Measurements from ENCODE around the gene AVP. TPM values are rescaled to one million over a fixed set of nuclear protein-coding genes. Genes with fewer than 3 reads are reported as not detected.

AVP gene
- total and polyA plus RNA-seq, 2 donors (not counting 3 experiments of a cell fraction or from before 2014, with no cell fraction given), result not detected

GRCh38 chr20:3121955-3122610 is 37.6 kb upstream of the AVP start:
- Histone ChIP-seq H3K4me2 (ENCODE audit: insufficient read depth, low read length) (no peak overlapping the region), H3K27ac (ENCODE audit: insufficient read depth, low read depth, low read length) (no peak overlapping the region), H4K20me1 (replicated peaks; ENCODE audit: control insufficient read depth, extremely low read depth, insufficient read depth, low read length) (no peaks in the 10 kb centered on the region), H2AFZ (ENCODE audit: low read depth, low read length) (no peak overlapping the region), H3K9me1 (replicated peaks; ENCODE audit: control insufficient read depth, extremely low read depth, insufficient read depth, low read length) (no peaks in the 10 kb centered on the region), H3K9me3 (replicated peaks; ENCODE audit: control insufficient read depth, insufficient read depth, low read length) (no peaks in the 10 kb centered on the region), H3K9ac (replicated peaks; ENCODE audit: extremely low read depth, insufficient read depth, low read length) (no peak overlapping the region), H3K36me3 (ENCODE audit: control insufficient read depth in 2 of 2, extremely low read depth in 1 of 2, insufficient read depth in 2 of 2, low read length in 2 of 2) (peaks cover 0 to 2% of the 10 kb centered on the region in 2 experiments), H3K27me3 (ENCODE audit: control insufficient read depth in 2 of 2, insufficient read depth in 2 of 2, low read length in 2 of 2) (no peaks in the 10 kb centered on the region), H3K79me2 (ENCODE audit: control insufficient read depth, insufficient read depth, low read length) (no peaks in the 10 kb centered on the region), H3K4me1 (ENCODE audit: control insufficient read depth, extremely low read depth, insufficient read depth, low read length) (peaks cover 15% of the 10 kb centered on the region), H3K4me3 (replicated peaks in 1 of 3; ENCODE audit: insufficient read depth in 1 of 3, low read depth in 1 of 3, low read length in 3 of 3) (no peak overlapping the region)
- TF ChIP-seq MYC (IDR thresholded peaks at IDR 0.05; ENCODE audit: low read depth, low read length) (no peak), POLR2AphosphoS5 (IDR thresholded peaks at IDR 0.05; ENCODE audit: insufficient read depth, low read depth, low read length) (no peak), GATA2 (IDR thresholded peaks at IDR 0.05; ENCODE audit: insufficient read depth, insufficient read length, low read depth, low read length) (no peak), EZH2 (IDR thresholded peaks at IDR 0.05; ENCODE audit: borderline replicate concordance, low read depth, low read length, severe bottlenecking) (no peak), JUN (IDR thresholded peaks at IDR 0.05; ENCODE audit: borderline replicate concordance, insufficient read depth, insufficient read length, low read depth) (no peak), FOS (IDR thresholded peaks at IDR 0.05; ENCODE audit: borderline replicate concordance, insufficient read depth, low read length) (no peak), POLR2A (IDR thresholded peaks at IDR 0.05; ENCODE audit: low read depth, low read length) (no peak)
- TF ChIP-seq, protein P1, sequence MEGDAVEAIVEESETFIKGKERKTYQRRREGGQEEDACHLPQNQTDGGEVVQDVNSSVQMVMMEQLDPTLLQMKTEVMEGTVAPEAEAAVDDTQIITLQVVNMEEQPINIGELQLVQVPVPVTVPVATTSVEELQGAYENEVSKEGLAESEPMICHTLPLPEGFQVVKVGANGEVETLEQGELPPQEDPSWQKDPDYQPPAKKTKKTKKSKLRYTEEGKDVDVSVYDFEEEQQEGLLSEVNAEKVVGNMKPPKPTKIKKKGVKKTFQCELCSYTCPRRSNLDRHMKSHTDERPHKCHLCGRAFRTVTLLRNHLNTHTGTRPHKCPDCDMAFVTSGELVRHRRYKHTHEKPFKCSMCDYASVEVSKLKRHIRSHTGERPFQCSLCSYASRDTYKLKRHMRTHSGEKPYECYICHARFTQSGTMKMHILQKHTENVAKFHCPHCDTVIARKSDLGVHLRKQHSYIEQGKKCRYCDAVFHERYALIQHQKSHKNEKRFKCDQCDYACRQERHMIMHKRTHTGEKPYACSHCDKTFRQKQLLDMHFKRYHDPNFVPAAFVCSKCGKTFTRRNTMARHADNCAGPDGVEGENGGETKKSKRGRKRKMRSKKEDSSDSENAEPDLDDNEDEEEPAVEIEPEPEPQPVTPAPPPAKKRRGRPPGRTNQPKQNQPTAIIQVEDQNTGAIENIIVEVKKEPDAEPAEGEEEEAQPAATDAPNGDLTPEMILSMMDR (IDR thresholded peaks at IDR 0.05; ENCODE audit: extremely low read depth in 1 of 2, insufficient read depth in 1 of 2, low read depth in 1 of 2, low read length in 2 of 2), result no peak
- TF ChIP-seq, protein P2, sequence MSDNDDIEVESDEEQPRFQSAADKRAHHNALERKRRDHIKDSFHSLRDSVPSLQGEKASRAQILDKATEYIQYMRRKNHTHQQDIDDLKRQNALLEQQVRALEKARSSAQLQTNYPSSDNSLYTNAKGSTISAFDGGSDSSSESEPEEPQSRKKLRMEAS (IDR thresholded peaks at IDR 0.05; ENCODE audit: insufficient read depth, insufficient read length), result no peak
- dilution Hi-C loops (cut with MboI; ENCODE audit: extremely low pct_ligation_motif_present, low sequenced_read_pairs) (no loop called here), intact Hi-C loops (cut with micrococcal nuclease) (no loop called here)
- ChIA-PET CTCF (interaction anchor here (0.8 kb wide), 1 partner anchor 68 kb away, joined by 4 read pairs; no protein-coding TSS in a partner anchor), POLR2A (no interaction called here)
- FAIRE-seq (no peak), DNase-seq (ENCODE audit: low read depth, low spot score) (no peak)
- no TSS peak for BruUV-seq (replicated peaks)
